SK-N-SH (cell line): Measurements from ENCODE around the gene ILDR1. TPM values are rescaled to one million over a fixed set of nuclear protein-coding genes. Genes with fewer than 3 reads are reported as not detected.

ENCODE experiments used
- CTCF ChIA-PET: fragments of 300-600, 350-600 bp; formaldehyde crosslinking; extraction: SDS; loops from one replicate; lab custom pipeline; 2021; lab: Yijun Ruan, JAX
- POLR2A ChIA-PET: fragments of 350-600 bp; sonication (Branson Sonifier 250); formaldehyde crosslinking; extraction: SDS; loops from one replicate; lab custom pipeline; 2020; ENCODE audit warnings: antibody characterized with exemption, inconsistent platforms; lab: Yijun Ruan, JAX
- DNase-seq: peaks from one replicate; pipeline ENCODE4 v3.0.0; 2012
- H2AFZ ChIP-seq: fragments of 200-600 bp; sonication (generic); 2 replicates; pipeline ENCODE4 v1.8.1; 2016; ENCODE audit warnings: antibody characterized with exemption, mild to moderate bottlenecking, low read depth
- H3F3A ChIP-seq: fragments of 200-600 bp; sonication (generic); replicated peaks from 2 replicates; pipeline ENCODE3; 2016; ENCODE audit warnings: antibody characterized with exemption, mild to moderate bottlenecking; ENCODE audit not compliant: insufficient read depth
- H3K27ac ChIP-seq, 2 experiments: fragments of 200-500 bp in 1 of 2; fragments of 200-600 bp in 1 of 2; sonication (Bioruptor generic) in 1 of 2; sonication (generic), shearing (Covaris generic) in 1 of 2; 2 replicates each; pipeline versions ENCODE4 v1.5.1 to v1.6.1; 2014 to 2016; ENCODE audit warnings: low read depth in 2 of 2, inconsistent platforms in 1 of 2, low read length in 1 of 2, mild to moderate bottlenecking in 1 of 2, mixed read lengths in 1 of 2
- H3K27me3 ChIP-seq: fragments of 200-600 bp; sonication (generic), shearing (Covaris generic); 2 replicates; pipeline ENCODE4 v1.6.1; 2016; ENCODE audit warnings: mixed run types; ENCODE audit not compliant: insufficient read depth
- H3K36me3 ChIP-seq, 2 experiments: fragments of 200-500 bp in 1 of 2; fragments of 200-600 bp in 1 of 2; sonication (Bioruptor generic) in 1 of 2; sonication (generic) in 1 of 2; replicated peaks in 1 of 2; 2 replicates each; pipeline versions ENCODE3 to v1.5.1; 2014 to 2016; ENCODE audit warnings: low read length in 1 of 2, mild to moderate bottlenecking in 1 of 2; ENCODE audit not compliant: insufficient read depth in 2 of 2, control insufficient read depth in 1 of 2
- H3K4me1 ChIP-seq, 2 experiments: fragments of 200-500 bp in 1 of 2; fragments of 200-600 bp in 1 of 2; sonication (Bioruptor generic) in 1 of 2; sonication (generic), shearing (Covaris generic) in 1 of 2; 2 replicates each; pipeline versions ENCODE4 v1.5.1 to v1.6.1; 2014 to 2016; ENCODE audit warnings: low read depth in 1 of 2, low read length in 1 of 2, mixed run types in 1 of 2; ENCODE audit not compliant: insufficient read depth in 2 of 2, control insufficient read depth in 1 of 2
- H3K4me2 ChIP-seq: fragments of 200-600 bp; sonication (generic), shearing (Covaris generic); 2 replicates; pipeline ENCODE4 v1.6.1; 2017; ENCODE audit warnings: mixed run types
- H3K4me3 ChIP-seq, 2 experiments: fragments of 200-500 bp in 1 of 2; fragments of 200-600 bp in 1 of 2; sonication (Bioruptor generic) in 1 of 2; sonication (generic), shearing (Covaris generic) in 1 of 2; 2 replicates each; pipeline versions ENCODE4 v1.5.1 to v1.8.1; 2014 to 2016; ENCODE audit warnings: low read depth in 2 of 2, inconsistent platforms in 1 of 2, low read length in 1 of 2, mild to moderate bottlenecking in 1 of 2, mixed read lengths in 1 of 2, moderate library complexity in 1 of 2
- H3K79me2 ChIP-seq: fragments of 200-600 bp; sonication (generic); 2 replicates; pipeline ENCODE4 v1.8.1; 2017; ENCODE audit warnings: mild to moderate bottlenecking; ENCODE audit not compliant: insufficient read depth
- H3K9ac ChIP-seq: fragments of 200-600 bp; sonication (generic); 2 replicates; pipeline ENCODE4 v1.6.1; 2017; ENCODE audit warnings: mixed run types
- H3K9me2 ChIP-seq: fragments of 200-600 bp; sonication (generic); 2 replicates; pipeline ENCODE4 v1.6.1; 2017; ENCODE audit warnings: mixed run types
- H3K9me3 ChIP-seq: fragments of 200-600 bp; sonication (generic); 2 replicates; pipeline ENCODE4 v1.6.1; 2017; ENCODE audit warnings: mixed run types, mild to moderate bottlenecking, moderate library complexity
- H4K20me1 ChIP-seq: fragments of 200-600 bp; sonication (generic); 2 replicates; pipeline ENCODE4 v1.6.1; 2017; ENCODE audit warnings: mild to moderate bottlenecking, mixed run types; ENCODE audit not compliant: insufficient read depth
- CHD2 ChIP-seq: fragments of 150-350 bp; IDR thresholded peaks from 2 replicates; pipeline ENCODE4 v1.6.1; 2018; ENCODE audit warnings: low read length; ENCODE audit not compliant: partially characterized antibody
- EP300 ChIP-seq, 2 experiments: IDR thresholded peaks; 2 replicates each; pipeline versions ENCODE4 v1.4.0 to v1.6.1; 2012; ENCODE audit warnings: borderline replicate concordance in 1 of 2, low read depth in 1 of 2, low read length in 1 of 2
- FOSL2 ChIP-seq: IDR thresholded peaks from 2 replicates; pipeline ENCODE4 v1.4.0; 2012; ENCODE audit warnings: low read depth, mild to moderate bottlenecking, moderate library complexity, borderline replicate concordance
- MXI1 ChIP-seq: IDR thresholded peaks from 2 replicates; pipeline ENCODE4 v1.6.1; 2012; ENCODE audit warnings: mild to moderate bottlenecking, low read depth, low read length, improper control_type of control experiment
- RCOR1 ChIP-seq: fragments of 150-350 bp; IDR thresholded peaks from 2 replicates; pipeline ENCODE4 v1.6.1; 2017; ENCODE audit warnings: antibody characterized with exemption, low read length
- REST ChIP-seq: IDR thresholded peaks from 2 replicates; pipeline ENCODE4 v1.6.1; 2012; ENCODE audit warnings: mild to moderate bottlenecking, low read depth, low read length, moderate library complexity
- RFX5 ChIP-seq: IDR thresholded peaks from 2 replicates; pipeline ENCODE4 v1.6.1; 2012; ENCODE audit warnings: mild to moderate bottlenecking, improper control_type of control experiment, low read length
- RXRA ChIP-seq: IDR thresholded peaks from 2 replicates; pipeline ENCODE4 v1.4.0; 2012; ENCODE audit warnings: low read depth, mild to moderate bottlenecking, borderline replicate concordance
- TAF1 ChIP-seq: IDR thresholded peaks from 2 replicates; pipeline ENCODE4 v1.6.1; 2012; ENCODE audit warnings: low read depth, mild to moderate bottlenecking, low read length, moderate library complexity, borderline replicate concordance
- USF1 ChIP-seq: IDR thresholded peaks from 2 replicates; pipeline ENCODE4 v1.4.0; 2012; ENCODE audit warnings: low read depth, borderline replicate concordance
- YY1 ChIP-seq: IDR thresholded peaks from 2 replicates; pipeline ENCODE4 v1.4.0; 2012; ENCODE audit warnings: low read depth, mild to moderate bottlenecking
- ZBTB33 ChIP-seq: IDR thresholded peaks from 2 replicates; pipeline ENCODE4 v1.4.0; 2012; ENCODE audit warnings: low read depth, borderline replicate concordance
- WGBS: methylation state at CpG from one replicate; pipeline ENCODE4 v1.1.6; 2017; ENCODE audit warnings: low lambda C conversion rate; 5-methylcytosine and 5-hydroxymethylcytosine counted together
- polyA plus RNA-seq, 3 experiments: library from polyadenylated mRNA; depleted of rRNA; stranded (reverse); fragments of >200 nt; gene quantifications; 2 replicates each; pipeline ENCODE4 v1.2.3, GENCODE V29; 2012
- TF ChIP-seq, protein P1 (sequence below): fragments of 200-600 bp; sonication (generic); IDR thresholded peaks from 2 replicates; pipeline ENCODE4 v1.6.1; 2017; ENCODE audit warnings: antibody characterized with exemption, mild to moderate bottlenecking, moderate library complexity
- TF ChIP-seq, protein P2 (sequence below): IDR thresholded peaks from 2 replicates; pipeline ENCODE4 v1.4.0; 2012; ENCODE audit warnings: low read depth

Gene ILDR1
- polyA plus RNA-seq, 1 of the 3 experiments (the other 2 are of a cell fraction): 0.02 TPM

DNA sequence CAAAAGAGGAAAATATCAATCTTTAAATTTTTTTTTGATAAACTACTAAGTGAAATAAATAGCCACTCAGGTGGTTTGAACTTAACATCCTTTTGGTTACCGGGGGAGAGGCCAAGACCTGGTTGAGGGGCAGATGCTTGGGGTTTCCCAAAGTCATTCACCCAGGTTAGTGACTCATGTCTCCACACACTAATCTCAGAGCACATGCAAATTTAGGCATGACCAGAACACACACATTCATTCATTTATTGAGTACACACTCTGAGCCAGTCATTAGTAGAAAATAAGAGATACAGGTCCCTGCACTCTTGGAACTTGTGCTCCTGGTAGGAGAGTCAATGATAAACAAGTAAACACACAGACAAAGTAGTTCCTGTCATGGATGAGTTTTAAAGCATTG is 7.3 kb downstream of the ILDR1 start:
- no peak overlapping the region for H2AFZ ChIP-seq
- no peaks in the 10 kb centered on the region for H3K9me2 ChIP-seq
- ChIA-PET CTCF (no interaction called here), POLR2A (no interaction called here)
- H3K4me1 ChIP-seq: no peaks in the 10 kb centered on the region
- H3K4me3 ChIP-seq: no peak overlapping the region
- no peaks in the 10 kb centered on the region for H4K20me1 ChIP-seq
- peaks cover 3% of the 10 kb centered on the region; the same call in 1 of the 2 replicates for H3K27me3 ChIP-seq
- H3K9me3 ChIP-seq: no peaks in the 10 kb centered on the region
- H3K27ac ChIP-seq: no peak overlapping the region
- no peaks in the 10 kb centered on the region for H3F3A ChIP-seq
- H3K36me3 ChIP-seq: no peaks in the 10 kb centered on the region
- DNase-seq: no peak
- TF ChIP-seq USF1 (no peak), TAF1 (no peak), CHD2 (no peak), RCOR1 (no peak), YY1 (no peak), REST (no peak), FOSL2 (no peak), EP300 (IDR thresholded peaks at IDR 0.05; ENCODE audit: borderline replicate concordance in 1 of 2, low read depth in 1 of 2, low read length in 1 of 2) (no peak), RXRA (no peak), RFX5 (no peak), ZBTB33 (no peak), MXI1 (no peak)
- TF ChIP-seq, protein P1, sequence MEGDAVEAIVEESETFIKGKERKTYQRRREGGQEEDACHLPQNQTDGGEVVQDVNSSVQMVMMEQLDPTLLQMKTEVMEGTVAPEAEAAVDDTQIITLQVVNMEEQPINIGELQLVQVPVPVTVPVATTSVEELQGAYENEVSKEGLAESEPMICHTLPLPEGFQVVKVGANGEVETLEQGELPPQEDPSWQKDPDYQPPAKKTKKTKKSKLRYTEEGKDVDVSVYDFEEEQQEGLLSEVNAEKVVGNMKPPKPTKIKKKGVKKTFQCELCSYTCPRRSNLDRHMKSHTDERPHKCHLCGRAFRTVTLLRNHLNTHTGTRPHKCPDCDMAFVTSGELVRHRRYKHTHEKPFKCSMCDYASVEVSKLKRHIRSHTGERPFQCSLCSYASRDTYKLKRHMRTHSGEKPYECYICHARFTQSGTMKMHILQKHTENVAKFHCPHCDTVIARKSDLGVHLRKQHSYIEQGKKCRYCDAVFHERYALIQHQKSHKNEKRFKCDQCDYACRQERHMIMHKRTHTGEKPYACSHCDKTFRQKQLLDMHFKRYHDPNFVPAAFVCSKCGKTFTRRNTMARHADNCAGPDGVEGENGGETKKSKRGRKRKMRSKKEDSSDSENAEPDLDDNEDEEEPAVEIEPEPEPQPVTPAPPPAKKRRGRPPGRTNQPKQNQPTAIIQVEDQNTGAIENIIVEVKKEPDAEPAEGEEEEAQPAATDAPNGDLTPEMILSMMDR: no peak
- TF ChIP-seq, protein P2, sequence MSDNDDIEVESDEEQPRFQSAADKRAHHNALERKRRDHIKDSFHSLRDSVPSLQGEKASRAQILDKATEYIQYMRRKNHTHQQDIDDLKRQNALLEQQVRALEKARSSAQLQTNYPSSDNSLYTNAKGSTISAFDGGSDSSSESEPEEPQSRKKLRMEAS: no peak
- 26% methylated on average over 1 of the region's 1 CpG for WGBS
- H3K79me2 ChIP-seq: no peaks in the 10 kb centered on the region
- H3K9ac ChIP-seq: no peak overlapping the region
- no peak overlapping the region for H3K4me2 ChIP-seq
